ENCODE measurements around the gene TBC1D16.
"Not testable (repeated sequence)": the region's sequence is repeated elsewhere in the genome, so short reads cannot be mapped to it uniquely, and the experiment has no call there.

TBC1D16 gene

DNA sequence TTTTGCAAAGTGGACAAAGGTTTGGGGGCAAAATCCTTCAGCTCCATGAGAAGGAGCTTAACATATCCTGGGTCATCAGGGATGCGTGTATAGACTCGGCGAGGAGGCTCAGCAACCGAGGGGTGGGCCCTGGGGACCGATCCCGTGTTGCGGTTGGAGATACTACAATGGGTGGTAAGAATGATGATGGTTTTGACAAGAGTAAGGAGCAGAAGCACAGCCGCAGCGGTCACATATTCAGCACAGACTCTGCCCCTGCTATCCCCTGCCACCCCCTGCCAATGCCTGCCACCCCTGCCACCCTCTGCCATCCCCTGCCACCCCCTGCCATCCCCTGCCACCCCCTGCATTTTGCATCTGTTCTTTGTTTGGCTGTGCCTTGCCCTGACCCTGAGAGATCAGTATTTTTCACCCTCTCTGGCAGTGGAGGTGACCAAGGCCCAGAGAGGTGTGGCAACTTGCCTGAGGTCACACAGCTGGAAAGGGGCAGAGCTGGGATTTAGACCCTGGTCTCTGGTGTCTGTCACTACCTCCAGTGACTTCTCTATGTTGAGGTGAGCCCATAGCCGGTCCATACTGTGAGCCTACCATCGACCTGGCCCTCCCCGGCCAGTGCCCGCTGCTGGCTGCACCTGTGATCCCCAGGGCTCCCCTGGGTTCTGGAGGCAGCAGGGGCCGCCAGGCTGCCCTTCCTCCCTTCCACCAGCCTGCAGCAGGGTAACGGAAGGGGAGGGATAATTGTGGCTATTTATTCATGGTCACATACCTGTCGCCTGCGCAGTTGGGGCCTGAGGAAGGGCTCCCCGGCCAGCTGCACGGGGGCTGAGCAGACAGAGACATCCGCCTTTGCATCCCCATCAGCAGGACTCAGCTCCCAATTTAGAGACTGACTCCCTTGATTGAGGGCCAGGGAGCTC is 121.5 kb downstream of the TBC1D16 start:
- no peak for DNase-seq (ENCODE audit: low spot score)

DNA sequence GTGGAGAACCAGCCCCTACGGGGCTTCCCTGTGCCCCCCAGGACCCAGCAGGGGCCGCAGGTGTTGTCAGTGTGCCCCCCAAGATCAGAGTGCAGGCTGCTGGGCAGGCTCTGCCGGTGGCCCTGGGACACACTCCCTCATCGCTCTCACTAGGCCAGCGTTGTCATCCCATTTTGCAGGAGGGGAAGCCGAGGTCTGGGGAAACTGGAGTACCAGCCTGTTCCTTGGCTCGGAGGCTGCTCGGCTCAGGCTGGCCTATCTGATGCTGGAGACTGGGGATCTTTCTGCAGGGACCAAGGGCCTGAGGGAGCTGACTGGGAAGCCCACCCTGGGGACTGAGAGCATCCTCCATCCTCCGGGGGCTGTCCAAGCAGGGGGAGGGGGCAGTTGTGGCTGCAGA is 122.2 kb downstream of the TBC1D16 start:
- DNase-seq (ENCODE audit: low spot score), result no peak

DNA sequence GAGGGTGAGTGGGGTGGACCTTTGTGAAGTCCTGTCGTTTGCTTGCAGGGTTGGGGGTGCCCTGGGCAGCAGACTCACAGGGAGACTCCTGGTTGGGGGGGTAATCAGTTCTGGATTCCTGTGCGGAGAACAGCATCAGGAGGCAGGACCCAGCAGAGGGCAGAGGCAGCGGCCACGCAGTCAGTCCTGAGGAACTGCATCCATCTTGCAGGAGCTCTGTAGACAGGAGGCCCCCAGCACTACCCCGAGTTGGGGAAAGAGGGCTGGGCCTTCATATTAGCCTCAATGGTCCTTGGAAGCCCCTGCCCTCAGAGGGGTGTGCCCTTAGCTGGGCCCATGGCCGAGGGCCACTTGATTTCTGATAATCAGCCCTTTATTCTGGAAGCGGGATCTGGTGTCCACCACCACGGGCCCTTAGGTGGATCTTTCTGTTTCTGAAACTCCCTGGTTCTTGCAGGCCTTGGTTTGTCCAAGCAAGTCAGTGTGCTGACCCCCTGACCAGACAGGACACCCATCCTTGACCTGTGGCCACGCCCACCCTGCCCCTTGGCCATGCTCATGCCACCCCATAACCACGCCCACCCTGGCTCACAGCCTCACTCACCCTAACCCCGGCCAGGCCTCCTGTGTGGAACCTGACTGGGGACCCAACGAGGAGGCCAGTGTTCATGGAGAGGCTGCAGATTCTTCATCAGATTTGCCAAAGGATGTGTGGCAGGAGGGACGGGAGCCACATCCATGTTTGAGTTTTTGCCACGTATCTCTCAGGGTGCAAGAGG is 122.9 kb downstream of the TBC1D16 start:
- no peak for DNase-seq (ENCODE audit: low spot score)

DNA sequence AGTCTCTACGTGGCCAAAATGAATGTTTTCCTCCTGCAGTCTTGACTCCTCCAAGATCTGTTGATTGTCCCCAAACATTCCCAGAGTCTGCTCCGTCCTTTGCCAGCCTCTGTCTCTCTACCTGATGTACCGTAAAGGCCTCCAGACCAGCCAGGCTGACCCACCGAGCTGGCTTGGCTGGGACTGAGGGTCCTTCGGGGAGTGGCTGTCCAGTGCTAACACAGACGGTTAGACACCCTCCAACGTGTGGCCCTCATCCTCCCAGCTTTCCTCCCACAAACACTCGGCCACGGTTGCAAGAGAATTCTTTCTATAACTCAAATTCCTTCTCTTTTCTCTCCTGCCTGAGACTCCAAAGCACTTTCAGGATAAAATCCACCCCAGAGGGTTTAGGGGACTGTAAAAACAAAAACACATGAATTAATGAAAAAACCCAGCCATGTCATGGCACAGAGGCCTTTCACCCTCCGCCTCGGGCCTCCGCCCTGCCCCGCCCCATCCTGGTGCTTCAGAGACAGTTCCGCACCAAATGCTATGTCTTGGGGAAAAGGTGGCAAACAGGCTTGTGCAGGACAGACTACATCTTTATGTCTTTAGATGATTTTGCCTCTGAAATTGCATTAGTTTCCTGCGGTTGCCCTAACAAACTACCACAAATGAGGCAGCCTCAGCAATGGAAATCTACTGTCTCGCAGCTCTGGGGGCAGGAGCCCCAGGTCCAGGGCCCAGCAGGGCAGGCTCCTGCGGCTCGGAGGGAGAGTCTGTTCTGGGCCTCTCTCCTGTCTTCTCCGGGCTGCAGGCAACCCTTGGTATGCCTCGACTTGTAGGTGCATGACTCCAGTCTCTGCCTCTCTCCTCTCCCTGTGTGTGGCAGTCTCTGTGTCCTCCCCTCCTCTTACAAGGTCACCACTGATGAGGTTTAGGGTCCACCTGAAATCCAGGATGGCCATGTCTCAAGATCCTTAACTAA is 124.0 kb downstream of the TBC1D16 start:
- no peak for DNase-seq (ENCODE audit: low spot score)

DNA sequence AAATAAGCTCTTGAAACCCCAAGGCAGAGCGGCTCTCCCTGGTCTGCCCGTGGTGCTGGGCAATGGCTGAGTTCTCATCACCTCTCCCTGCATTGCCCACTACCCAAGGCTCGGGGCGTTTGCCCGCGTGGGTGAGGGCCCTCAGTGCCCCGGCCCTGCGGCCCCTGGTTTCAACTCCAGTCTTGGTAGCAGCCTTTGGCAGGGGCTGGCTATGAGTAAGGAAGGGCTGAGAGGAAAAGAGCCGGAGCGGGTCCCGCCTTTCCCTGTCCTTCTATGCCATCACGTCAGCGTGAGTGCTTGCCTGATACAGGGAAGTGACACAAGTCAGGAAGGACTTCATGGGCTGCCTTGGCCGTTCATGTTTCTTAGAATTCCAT is 124.7 kb downstream of the TBC1D16 start:
- DNase-seq (ENCODE audit: low spot score), result no peak

DNA sequence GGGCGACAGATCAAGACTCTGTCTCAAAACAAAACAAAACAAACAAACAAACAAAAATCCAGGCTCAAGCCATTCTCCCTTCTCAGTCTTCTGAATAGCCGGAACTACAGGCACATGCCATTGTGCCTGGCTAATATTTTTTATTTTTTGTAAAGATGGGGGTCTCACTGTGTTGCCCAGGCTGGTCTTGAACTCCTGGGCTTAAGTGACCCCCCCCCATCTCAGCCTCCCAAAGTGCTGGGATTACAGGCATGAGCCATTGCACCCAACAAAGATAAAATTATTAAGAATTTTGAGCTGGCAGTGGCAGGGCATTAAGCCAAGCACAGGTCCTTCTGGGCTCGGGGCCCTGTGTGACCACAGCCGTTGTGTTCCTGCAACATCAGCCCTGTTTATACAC is 126.6 kb downstream of the TBC1D16 start:
- no peak for DNase-seq (ENCODE audit: low spot score)

DNA sequence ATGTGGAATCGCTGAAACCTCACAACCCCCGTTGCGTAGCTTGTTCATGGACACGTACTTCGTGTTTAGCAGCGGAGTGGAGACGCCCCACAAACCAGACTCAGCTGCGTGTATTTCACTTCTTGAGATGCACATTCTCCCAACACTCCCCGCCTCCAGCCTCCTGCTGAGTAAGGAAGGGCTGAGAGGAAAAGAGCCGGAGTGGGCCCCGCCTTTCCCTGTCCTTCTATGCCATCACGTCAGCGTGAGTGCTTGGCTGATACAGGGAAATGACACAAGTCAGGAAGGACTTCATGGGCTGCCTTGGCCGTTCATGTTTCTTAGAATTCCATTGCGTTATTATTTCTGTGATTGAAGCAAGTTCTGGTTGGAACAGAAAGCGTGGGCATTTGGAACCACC is 127.8 kb downstream of the TBC1D16 start:
- DNase-seq (ENCODE audit: low spot score), result no peak

DNA sequence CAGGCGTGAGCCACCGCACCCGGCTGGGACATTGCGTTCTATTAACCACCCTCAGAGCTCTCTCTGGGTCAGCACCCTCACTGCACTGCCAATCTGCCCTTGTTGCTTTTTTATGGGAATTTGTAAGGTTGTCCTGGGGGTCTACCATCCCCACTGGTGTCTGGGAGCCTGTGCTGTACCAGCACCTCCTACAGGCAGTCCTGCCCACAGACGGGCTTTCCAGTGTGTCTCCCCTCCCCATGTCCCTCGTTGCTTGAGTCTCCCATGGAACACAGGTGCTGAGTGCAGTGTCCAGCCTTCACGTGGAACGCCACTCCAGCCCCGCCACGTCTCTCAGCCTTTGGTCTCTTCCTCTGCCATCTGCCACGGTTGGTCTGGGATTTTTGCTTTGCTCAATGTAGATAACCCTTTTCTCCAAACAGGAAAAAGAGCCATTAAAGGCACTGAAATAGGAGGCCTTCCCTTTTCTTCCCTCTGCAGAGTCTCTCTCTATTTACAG is 128.4 kb downstream of the TBC1D16 start:
- DNase-seq (ENCODE audit: low spot score), result no peak

DNA sequence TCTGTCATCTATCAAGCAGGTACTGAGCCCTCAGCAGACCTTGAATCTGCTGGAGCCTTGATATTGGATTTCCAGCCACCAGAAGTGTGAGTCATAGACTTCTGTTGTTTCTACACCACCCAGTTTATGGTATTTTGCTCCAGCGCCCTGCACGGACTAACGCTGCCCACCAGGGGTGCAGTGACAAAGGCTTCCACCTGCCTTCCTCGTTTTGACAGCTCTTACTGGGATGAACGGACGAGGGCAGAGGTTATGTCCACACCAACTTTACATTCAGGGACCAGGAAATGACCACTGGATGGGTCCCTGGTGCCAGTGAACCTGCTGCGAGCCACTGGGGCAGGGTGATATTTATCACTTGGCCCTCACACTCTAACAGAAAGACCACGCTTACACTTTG is 129.8 kb downstream of the TBC1D16 start:
- no peak for DNase-seq (ENCODE audit: low spot score)

DNA sequence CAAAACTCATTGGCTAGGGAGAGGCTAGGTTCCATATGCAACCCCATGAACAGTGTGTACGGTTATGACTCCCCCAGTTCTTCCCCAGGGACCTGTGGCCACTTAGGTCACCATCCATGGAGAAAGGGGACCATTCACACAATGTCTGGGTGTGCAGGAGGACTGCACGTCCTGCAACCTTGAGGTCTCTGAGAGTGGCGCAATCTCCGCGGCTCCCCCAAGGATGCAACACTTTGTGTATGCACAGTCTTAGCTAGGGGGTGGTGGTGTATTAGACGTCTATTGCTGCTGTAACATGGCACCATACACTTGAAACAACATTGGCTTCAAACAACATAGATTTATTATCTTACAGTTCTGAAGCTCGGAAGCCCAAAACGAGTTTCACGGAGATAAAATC is 130.8 kb downstream of the TBC1D16 start:
- no peak for DNase-seq (ENCODE audit: low spot score)

DNA sequence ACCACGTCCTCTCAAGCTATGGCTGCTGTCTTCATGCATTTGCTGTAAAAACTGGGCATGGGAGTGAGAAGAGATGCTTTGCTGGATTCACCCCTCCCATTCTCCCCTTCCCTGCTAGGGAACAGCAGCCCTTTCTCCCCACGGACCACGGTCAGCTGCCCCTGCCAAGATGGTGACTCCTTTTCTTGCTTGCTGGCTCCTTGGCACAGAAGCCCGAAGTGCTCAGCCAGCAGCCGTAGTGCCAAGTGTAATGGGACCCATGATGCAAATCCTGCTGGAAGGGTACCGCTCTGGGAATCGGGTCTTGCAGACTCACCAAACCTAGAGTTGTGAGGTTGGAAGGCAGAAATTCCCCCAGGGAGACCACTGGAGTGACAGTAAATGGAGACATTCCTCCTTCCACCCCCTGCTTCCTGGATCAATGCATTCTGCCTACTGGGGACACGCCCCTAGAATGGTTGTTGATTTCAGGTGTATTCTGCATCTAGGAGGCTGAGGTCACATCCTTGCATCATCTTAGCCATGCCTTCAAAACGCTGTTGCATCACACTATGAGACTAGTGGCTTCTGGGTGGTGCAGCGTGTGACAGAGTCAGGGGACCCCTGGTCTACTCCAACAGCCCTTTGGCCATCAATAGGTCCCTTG is 133.4 kb downstream of the TBC1D16 start:
- no peak for DNase-seq (ENCODE audit: low spot score)

DNA sequence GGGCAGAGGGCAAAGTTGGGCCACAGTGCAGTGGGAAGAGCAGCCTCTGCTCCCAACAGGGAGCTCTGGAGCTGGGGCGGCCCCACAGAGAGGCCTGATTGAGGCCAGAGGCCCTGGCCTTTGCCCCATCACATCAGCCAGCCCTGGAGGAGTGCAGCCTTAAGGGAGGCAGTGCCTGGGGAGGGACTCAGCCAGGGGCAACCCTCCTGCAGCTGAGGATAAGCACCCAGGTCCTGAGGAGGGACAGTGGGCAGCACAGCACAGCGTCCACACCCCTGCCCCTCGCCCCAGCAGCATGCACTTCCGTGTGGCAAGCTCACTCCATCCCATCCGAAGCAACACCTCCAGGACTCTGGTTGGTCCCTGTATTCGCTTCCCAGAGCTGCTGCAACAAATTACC is 134.5 kb downstream of the TBC1D16 start:
- no peak for DNase-seq (ENCODE audit: low spot score)

DNA sequence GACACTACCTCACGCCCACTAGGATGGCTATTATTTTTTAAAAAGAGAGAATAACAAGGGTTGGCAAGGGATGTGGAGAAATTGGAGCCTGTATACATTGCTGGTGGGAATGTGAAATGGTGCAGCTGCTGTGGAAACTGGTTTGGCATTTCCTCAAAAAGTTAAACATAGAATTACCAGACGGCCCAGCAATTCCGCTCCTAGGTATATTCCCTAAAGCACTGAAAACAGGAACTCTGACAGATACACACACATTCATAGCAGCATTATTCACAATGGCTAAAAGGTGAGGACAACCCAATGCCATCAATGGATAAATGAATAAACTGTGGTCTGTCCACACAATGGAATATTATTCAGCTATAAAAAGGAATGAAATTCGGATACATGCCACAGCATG is 136.1 kb downstream of the TBC1D16 start:
- no peak for DNase-seq (ENCODE audit: low spot score)

DNA sequence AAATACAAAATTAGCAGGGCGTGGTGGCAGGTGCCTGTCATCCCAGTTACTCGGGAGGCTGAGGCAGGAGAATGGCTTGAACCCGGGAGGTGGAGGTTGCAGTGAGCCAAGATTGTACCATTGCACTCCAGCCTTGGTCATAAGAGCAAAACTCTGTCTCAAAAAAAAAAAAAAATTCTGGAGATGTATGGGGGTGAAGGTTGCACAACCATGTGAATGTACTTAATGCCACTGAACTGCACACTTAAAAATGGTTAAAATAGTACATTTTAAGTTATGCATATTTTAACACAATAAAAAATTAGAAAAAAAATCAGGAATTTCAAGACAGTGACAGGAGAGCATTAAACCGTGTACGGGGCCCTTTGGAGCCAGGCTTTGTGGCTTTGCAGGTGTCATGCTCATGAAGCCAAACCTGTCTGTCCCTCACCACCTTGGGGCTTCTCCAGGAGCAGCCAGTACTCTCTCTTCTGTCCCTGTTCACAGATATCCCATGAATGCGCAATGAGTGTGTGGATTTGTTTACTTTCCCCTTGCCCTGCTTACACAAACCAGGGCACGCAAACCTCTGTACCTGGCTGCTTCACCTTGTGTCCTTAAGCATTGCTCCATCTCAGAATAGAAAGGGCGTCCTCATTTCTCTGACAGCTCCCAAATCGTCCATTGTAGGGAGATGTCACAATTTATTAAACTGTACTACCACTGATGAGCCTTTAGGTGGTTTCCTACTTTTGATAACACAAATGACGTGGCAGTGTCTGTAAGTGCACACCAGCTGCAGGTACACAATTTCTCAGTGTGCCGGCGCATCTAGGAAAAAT is 138.2 kb downstream of the TBC1D16 start:
- DNase-seq (ENCODE audit: low spot score), result no peak

DNA sequence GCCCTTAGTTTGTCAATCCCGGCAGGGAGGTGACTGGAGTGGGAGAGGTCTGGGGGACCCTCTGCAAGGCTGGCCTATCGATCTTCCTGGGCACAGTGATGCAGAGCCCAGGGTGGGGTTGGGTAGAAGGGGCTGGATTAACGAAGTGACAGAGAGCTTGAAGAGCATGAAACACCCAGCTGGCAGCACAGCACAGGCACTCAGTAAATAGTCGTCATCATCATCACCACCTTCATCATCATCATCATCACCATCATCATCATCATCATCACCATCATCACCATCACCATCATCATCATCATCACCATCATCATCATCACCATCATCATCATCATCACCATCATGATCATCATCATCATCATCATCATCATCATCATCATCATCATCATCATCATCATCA is 142.2 kb downstream of the TBC1D16 start:
- DNase-seq (ENCODE audit: low spot score), result not testable (repeated sequence)

DNA sequence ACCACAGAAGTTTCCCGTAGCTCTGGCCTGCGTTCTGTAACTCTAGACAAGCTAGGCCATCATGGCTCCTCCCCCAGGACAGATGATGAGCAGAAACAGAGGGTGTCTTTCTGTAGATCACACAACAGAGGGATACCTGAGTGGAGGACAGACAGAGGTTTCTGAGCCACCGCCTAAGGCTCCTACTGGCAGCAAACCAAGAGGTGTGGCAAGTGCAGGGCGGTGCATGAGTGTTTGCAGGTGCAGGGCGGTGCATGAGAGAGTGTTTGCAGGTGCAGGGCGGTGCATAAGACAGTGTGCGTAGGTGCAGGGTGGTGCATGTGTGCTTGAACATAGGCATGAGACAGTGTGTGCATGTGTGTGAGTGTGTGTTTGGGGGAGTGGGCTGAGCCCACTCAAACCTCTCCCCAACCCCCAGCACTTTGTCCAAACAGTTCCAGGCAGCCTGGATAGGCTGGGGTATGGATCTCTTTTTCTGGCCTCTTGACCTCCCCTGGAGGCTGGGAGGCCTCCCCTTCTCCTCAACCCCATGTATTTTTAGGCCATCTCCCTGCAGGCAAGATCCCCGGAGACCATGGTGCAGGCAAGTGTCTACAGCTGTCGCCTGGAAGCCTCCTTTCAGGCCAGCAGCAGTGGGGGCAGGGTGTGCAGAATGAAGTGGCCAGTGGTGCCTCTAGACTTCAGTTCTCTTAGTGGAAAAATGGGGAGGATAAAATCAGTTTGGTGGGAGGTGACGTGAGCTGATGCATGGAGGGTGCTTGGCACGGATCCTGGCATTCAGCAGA is 143.0 kb downstream of the TBC1D16 start:
- DNase-seq (ENCODE audit: low spot score), result no peak

DNA sequence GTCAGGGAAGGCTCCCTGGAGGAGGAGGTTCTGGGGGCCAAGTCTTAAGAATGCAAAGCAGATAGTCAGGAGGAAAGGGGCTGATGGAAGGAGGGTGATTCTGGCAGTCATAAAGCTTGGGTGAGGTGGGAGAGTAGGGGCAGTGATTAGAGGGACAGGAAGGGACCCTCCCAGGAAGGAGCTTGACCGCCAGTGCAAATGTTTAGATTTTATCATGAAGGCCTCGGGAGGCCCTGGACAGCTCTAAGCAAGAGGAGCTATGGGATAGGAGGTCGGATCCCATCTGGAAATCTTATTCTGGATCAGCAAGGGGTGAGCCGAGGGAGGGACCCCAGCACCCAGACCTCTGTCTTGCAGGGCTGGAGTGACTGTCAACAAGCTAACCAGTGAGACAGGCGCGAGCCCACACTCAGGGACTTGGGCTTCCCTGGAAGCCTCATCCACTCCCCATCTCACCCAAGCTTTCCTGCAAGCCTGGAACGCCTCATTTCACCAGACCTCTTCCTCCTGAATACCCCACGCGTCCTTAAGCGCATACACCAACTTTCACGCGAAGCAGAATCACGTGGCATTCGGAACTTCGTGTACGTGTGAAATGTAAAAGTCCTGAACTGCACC is 144.4 kb downstream of the TBC1D16 start:
- no peak for DNase-seq (ENCODE audit: low spot score)

DNA sequence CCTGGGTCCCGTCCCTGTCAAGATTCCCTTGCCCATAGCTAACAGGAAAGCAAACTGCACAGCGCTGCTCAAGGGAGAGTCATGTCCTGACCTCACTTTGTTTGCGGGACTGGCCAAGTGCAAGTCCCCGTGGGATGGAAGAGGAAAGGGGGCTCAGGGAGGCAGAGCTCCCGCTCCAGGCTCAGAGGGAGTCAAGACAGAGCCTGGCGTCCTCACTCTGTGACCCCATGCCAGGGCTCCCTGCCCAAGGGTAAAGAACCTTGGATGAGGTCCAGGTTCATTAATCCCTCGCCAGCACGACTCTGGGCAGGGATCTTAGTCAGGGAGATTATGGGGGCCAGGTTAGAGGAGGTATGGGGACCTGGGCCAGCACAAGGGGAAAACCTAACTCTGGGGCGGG is 145.0 kb downstream of the TBC1D16 start:
- no peak for DNase-seq (ENCODE audit: low spot score)
